SK-N-SH (cell line): ENCODE results near the gene MAML3. TPM values are rescaled to one million over a fixed set of nuclear protein-coding genes. Genes with fewer than 3 reads are reported as not detected.
A peak's percentile ranks its signal among the peaks of the same experiment; 100 is the strongest.

ENCODE experiments used
- CTCF ChIA-PET: fragments of 300-600, 350-600 bp; formaldehyde crosslinking; extraction: SDS; loops from one replicate; lab custom pipeline; 2021; lab: Yijun Ruan, JAX
- POLR2A ChIA-PET: fragments of 350-600 bp; sonication (Branson Sonifier 250); formaldehyde crosslinking; extraction: SDS; loops from one replicate; lab custom pipeline; 2020; ENCODE audit warnings: antibody characterized with exemption, inconsistent platforms; lab: Yijun Ruan, JAX
- DNase-seq: peaks from one replicate; pipeline ENCODE4 v3.0.0; 2012
- H2AFZ ChIP-seq: fragments of 200-600 bp; sonication (generic); 2 replicates; pipeline ENCODE4 v1.8.1; 2016; ENCODE audit warnings: antibody characterized with exemption, mild to moderate bottlenecking, low read depth
- H3F3A ChIP-seq: fragments of 200-600 bp; sonication (generic); replicated peaks from 2 replicates; pipeline ENCODE3; 2016; ENCODE audit warnings: antibody characterized with exemption, mild to moderate bottlenecking; ENCODE audit not compliant: insufficient read depth
- H3K27ac ChIP-seq, 2 experiments: fragments of 200-500 bp in 1 of 2; fragments of 200-600 bp in 1 of 2; sonication (Bioruptor generic) in 1 of 2; sonication (generic), shearing (Covaris generic) in 1 of 2; 2 replicates each; pipeline versions ENCODE4 v1.5.1 to v1.6.1; 2014 to 2016; ENCODE audit warnings: low read depth in 2 of 2, inconsistent platforms in 1 of 2, low read length in 1 of 2, mild to moderate bottlenecking in 1 of 2, mixed read lengths in 1 of 2
- H3K27me3 ChIP-seq: fragments of 200-600 bp; sonication (generic), shearing (Covaris generic); 2 replicates; pipeline ENCODE4 v1.6.1; 2016; ENCODE audit warnings: mixed run types; ENCODE audit not compliant: insufficient read depth
- H3K36me3 ChIP-seq, 2 experiments: fragments of 200-500 bp in 1 of 2; fragments of 200-600 bp in 1 of 2; sonication (Bioruptor generic) in 1 of 2; sonication (generic) in 1 of 2; replicated peaks in 1 of 2; 2 replicates each; pipeline versions ENCODE3 to v1.5.1; 2014 to 2016; ENCODE audit warnings: low read length in 1 of 2, mild to moderate bottlenecking in 1 of 2; ENCODE audit not compliant: insufficient read depth in 2 of 2, control insufficient read depth in 1 of 2
- H3K4me1 ChIP-seq, 2 experiments: fragments of 200-500 bp in 1 of 2; fragments of 200-600 bp in 1 of 2; sonication (Bioruptor generic) in 1 of 2; sonication (generic), shearing (Covaris generic) in 1 of 2; 2 replicates each; pipeline versions ENCODE4 v1.5.1 to v1.6.1; 2014 to 2016; ENCODE audit warnings: low read depth in 1 of 2, low read length in 1 of 2, mixed run types in 1 of 2; ENCODE audit not compliant: insufficient read depth in 2 of 2, control insufficient read depth in 1 of 2
- H3K4me2 ChIP-seq: fragments of 200-600 bp; sonication (generic), shearing (Covaris generic); 2 replicates; pipeline ENCODE4 v1.6.1; 2017; ENCODE audit warnings: mixed run types
- H3K4me3 ChIP-seq, 2 experiments: fragments of 200-500 bp in 1 of 2; fragments of 200-600 bp in 1 of 2; sonication (Bioruptor generic) in 1 of 2; sonication (generic), shearing (Covaris generic) in 1 of 2; 2 replicates each; pipeline versions ENCODE4 v1.5.1 to v1.8.1; 2014 to 2016; ENCODE audit warnings: low read depth in 2 of 2, inconsistent platforms in 1 of 2, low read length in 1 of 2, mild to moderate bottlenecking in 1 of 2, mixed read lengths in 1 of 2, moderate library complexity in 1 of 2
- H3K79me2 ChIP-seq: fragments of 200-600 bp; sonication (generic); 2 replicates; pipeline ENCODE4 v1.8.1; 2017; ENCODE audit warnings: mild to moderate bottlenecking; ENCODE audit not compliant: insufficient read depth
- H3K9ac ChIP-seq: fragments of 200-600 bp; sonication (generic); 2 replicates; pipeline ENCODE4 v1.6.1; 2017; ENCODE audit warnings: mixed run types
- H3K9me2 ChIP-seq: fragments of 200-600 bp; sonication (generic); 2 replicates; pipeline ENCODE4 v1.6.1; 2017; ENCODE audit warnings: mixed run types
- H3K9me3 ChIP-seq: fragments of 200-600 bp; sonication (generic); 2 replicates; pipeline ENCODE4 v1.6.1; 2017; ENCODE audit warnings: mixed run types, mild to moderate bottlenecking, moderate library complexity
- H4K20me1 ChIP-seq: fragments of 200-600 bp; sonication (generic); 2 replicates; pipeline ENCODE4 v1.6.1; 2017; ENCODE audit warnings: mild to moderate bottlenecking, mixed run types; ENCODE audit not compliant: insufficient read depth
- CHD2 ChIP-seq: fragments of 150-350 bp; IDR thresholded peaks from 2 replicates; pipeline ENCODE4 v1.6.1; 2018; ENCODE audit warnings: low read length; ENCODE audit not compliant: partially characterized antibody
- EP300 ChIP-seq, 2 experiments: IDR thresholded peaks; 2 replicates each; pipeline versions ENCODE4 v1.4.0 to v1.6.1; 2012; ENCODE audit warnings: borderline replicate concordance in 1 of 2, low read depth in 1 of 2, low read length in 1 of 2
- EZH2phosphoT487 ChIP-seq: fragments of 200-600 bp; sonication (generic); IDR thresholded peaks from 2 replicates; pipeline ENCODE4 v1.6.1; 2017; ENCODE audit warnings: low read depth, mixed run types, mild to moderate bottlenecking, antibody characterized with exemption, moderate library complexity, borderline replicate concordance
- FOSL2 ChIP-seq: IDR thresholded peaks from 2 replicates; pipeline ENCODE4 v1.4.0; 2012; ENCODE audit warnings: low read depth, mild to moderate bottlenecking, moderate library complexity, borderline replicate concordance
- GABPA ChIP-seq: IDR thresholded peaks from 2 replicates; pipeline ENCODE4 v1.4.0; 2012; ENCODE audit warnings: low read depth, mild to moderate bottlenecking
- GATA2 ChIP-seq: sonication (generic); formaldehyde crosslinking; IDR thresholded peaks from 2 replicates; pipeline ENCODE4 v1.5.0; 2020; ENCODE audit warnings: mild to moderate bottlenecking, missing genetic modification reagents
- JUND ChIP-seq: IDR thresholded peaks from 2 replicates; pipeline ENCODE4 v1.4.0; 2012
- MXI1 ChIP-seq: IDR thresholded peaks from 2 replicates; pipeline ENCODE4 v1.6.1; 2012; ENCODE audit warnings: mild to moderate bottlenecking, low read depth, low read length, improper control_type of control experiment
- PBX3 ChIP-seq: IDR thresholded peaks from 2 replicates; pipeline ENCODE4; 2012
- RAD21 ChIP-seq: IDR thresholded peaks from 2 replicates; pipeline ENCODE4 v1.6.1; 2012; ENCODE audit warnings: mild to moderate bottlenecking, low read length
- RCOR1 ChIP-seq: fragments of 150-350 bp; IDR thresholded peaks from 2 replicates; pipeline ENCODE4 v1.6.1; 2017; ENCODE audit warnings: antibody characterized with exemption, low read length
- SMC3 ChIP-seq: IDR thresholded peaks from 2 replicates; pipeline ENCODE4 v1.6.1; 2012; ENCODE audit warnings: low read depth, low read length, improper control_type of control experiment
- TAF1 ChIP-seq: IDR thresholded peaks from 2 replicates; pipeline ENCODE4 v1.6.1; 2012; ENCODE audit warnings: low read depth, mild to moderate bottlenecking, low read length, moderate library complexity, borderline replicate concordance
- TCF12 ChIP-seq: IDR thresholded peaks from 2 replicates; pipeline ENCODE4 v1.4.0; 2012
- TEAD4 ChIP-seq: IDR thresholded peaks from 2 replicates; pipeline ENCODE4 v1.4.0; 2012; ENCODE audit warnings: mild to moderate bottlenecking, borderline replicate concordance; ENCODE audit not compliant: insufficient read depth
- WGBS: methylation state at CpG from one replicate; pipeline ENCODE4 v1.1.6; 2017; ENCODE audit warnings: low lambda C conversion rate; 5-methylcytosine and 5-hydroxymethylcytosine counted together
- polyA plus RNA-seq, 3 experiments: library from polyadenylated mRNA; depleted of rRNA; stranded (reverse); fragments of >200 nt; gene quantifications; 2 replicates each; pipeline ENCODE4 v1.2.3, GENCODE V29; 2012
- TF ChIP-seq, protein P1 (sequence below): IDR thresholded peaks from 2 replicates; pipeline ENCODE4 v1.4.0; 2012; ENCODE audit warnings: low read depth, borderline replicate concordance
- TF ChIP-seq, protein P2 (sequence below): IDR thresholded peaks from 2 replicates; pipeline ENCODE4 v1.4.0; 2012; ENCODE audit warnings: low read depth, borderline replicate concordance
- TF ChIP-seq, protein P3 (sequence below): fragments of 200-600 bp; sonication (generic); IDR thresholded peaks from 2 replicates; pipeline ENCODE4 v1.6.1; 2017; ENCODE audit warnings: antibody characterized with exemption, mild to moderate bottlenecking, moderate library complexity

MAML3 gene
- polyA plus RNA-seq, 1 of the 3 experiments (the other 2 are of a cell fraction), result 5.3 TPM

GRCh38 chr4:140047786-140048185 lies 106.2 kb downstream of the MAML3 start:
- Histone ChIP-seq H3F3A (peaks cover 3% of the 10 kb centered on the region), H3K27ac (peak overlapping the region; percentile 71 to 100; a peak in 3 of 4 replicates), H3K36me3 (no peaks in the 10 kb centered on the region), H3K27me3 (no peaks in the 10 kb centered on the region), H4K20me1 (no peaks in the 10 kb centered on the region), H3K9ac (no peak overlapping the region), H3K79me2 (no peaks in the 10 kb centered on the region), H3K4me3 (no peak overlapping the region), H3K9me2 (no peaks in the 10 kb centered on the region), H3K9me3 (no peaks in the 10 kb centered on the region), H2AFZ (no peak overlapping the region), H3K4me2 (peak overlapping the region; percentile 79; the same call in 1 of the 2 replicates), H3K4me1 (peaks cover 9 to 43% of the 10 kb centered on the region in 2 experiments; a peak in 3 of 4 replicates)
- WGBS, result 93% methylated on average over 5 of the region's 5 CpGs
- ChIA-PET POLR2A (no interaction called here), CTCF (interaction anchor here (1.2 to 1.8 kb wide), 2 partner anchors 308 to 313 kb away, joined by 4 to 5 read pairs; no protein-coding TSS in a partner anchor)
- TF ChIP-seq RCOR1 (no peak), FOSL2 (no peak), EZH2phosphoT487 (no peak), JUND (no peak), CHD2 (no peak), GABPA (no peak), TAF1 (no peak), EP300 (IDR thresholded peaks at IDR 0.05; ENCODE audit: borderline replicate concordance in 1 of 2, low read depth in 1 of 2, low read length in 1 of 2) (no peak), RAD21 (no peak), MXI1 (no peak), TCF12 (no peak), PBX3 (no peak), GATA2 (no peak), TEAD4 (no peak), SMC3 (no peak)
- TF ChIP-seq, protein P1, sequence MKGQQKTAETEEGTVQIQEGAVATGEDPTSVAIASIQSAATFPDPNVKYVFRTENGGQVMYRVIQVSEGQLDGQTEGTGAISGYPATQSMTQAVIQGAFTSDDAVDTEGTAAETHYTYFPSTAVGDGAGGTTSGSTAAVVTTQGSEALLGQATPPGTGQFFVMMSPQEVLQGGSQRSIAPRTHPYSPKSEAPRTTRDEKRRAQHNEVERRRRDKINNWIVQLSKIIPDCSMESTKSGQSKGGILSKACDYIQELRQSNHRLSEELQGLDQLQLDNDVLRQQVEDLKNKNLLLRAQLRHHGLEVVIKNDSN, result no peak
- TF ChIP-seq, protein P2, sequence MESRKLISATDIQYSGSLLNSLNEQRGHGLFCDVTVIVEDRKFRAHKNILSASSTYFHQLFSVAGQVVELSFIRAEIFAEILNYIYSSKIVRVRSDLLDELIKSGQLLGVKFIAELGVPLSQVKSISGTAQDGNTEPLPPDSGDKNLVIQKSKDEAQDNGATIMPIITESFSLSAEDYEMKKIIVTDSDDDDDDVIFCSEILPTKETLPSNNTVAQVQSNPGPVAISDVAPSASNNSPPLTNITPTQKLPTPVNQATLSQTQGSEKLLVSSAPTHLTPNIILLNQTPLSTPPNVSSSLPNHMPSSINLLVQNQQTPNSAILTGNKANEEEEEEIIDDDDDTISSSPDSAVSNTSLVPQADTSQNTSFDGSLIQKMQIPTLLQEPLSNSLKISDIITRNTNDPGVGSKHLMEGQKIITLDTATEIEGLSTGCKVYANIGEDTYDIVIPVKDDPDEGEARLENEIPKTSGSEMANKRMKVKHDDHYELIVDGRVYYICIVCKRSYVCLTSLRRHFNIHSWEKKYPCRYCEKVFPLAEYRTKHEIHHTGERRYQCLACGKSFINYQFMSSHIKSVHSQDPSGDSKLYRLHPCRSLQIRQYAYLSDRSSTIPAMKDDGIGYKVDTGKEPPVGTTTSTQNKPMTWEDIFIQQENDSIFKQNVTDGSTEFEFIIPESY, result no peak
- TF ChIP-seq, protein P3, sequence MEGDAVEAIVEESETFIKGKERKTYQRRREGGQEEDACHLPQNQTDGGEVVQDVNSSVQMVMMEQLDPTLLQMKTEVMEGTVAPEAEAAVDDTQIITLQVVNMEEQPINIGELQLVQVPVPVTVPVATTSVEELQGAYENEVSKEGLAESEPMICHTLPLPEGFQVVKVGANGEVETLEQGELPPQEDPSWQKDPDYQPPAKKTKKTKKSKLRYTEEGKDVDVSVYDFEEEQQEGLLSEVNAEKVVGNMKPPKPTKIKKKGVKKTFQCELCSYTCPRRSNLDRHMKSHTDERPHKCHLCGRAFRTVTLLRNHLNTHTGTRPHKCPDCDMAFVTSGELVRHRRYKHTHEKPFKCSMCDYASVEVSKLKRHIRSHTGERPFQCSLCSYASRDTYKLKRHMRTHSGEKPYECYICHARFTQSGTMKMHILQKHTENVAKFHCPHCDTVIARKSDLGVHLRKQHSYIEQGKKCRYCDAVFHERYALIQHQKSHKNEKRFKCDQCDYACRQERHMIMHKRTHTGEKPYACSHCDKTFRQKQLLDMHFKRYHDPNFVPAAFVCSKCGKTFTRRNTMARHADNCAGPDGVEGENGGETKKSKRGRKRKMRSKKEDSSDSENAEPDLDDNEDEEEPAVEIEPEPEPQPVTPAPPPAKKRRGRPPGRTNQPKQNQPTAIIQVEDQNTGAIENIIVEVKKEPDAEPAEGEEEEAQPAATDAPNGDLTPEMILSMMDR, result no peak
- no peak for DNase-seq
